ENCODE results near the gene PLCB3.

PLCB3 gene

DNA sequence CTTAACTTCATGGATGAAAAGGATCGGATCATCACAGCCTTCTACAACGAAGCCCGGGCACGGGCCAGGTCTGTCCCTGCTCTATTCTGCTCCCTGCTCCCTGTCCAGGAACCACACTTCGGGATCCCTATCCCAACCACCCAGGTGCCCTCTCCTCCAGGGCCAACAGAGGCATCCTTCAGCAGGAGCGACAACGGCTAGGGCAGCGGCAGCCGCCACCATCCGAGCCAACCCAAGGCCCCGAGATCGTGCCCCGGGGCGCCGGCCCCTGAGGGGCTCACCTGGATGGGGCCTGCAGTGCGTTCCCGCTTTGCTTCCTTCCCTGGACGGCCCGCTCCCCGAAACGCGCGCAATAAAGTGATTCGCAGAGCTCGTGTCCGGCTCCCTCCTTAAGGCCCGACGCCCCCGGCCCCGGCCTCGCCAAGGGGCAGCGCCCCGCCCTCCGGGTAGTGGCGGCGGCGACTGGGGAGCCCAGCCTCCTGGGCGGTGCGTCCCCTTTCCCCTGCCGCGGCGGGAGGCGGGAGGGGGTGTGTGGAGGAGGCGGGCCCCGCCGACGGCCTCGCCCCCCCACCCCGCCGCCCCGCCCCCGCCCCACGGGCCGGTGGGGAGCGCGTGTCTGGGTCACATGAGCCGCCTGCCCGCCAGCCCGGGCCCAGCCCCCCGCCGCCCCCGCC is 17.3 kb upstream of the PLCB3 start, which contains the start of gene VEGFB:
TSS of gene VEGFB (plus strand) at position 672 of the 674 bp plus-strand sequence. CDS start 250 bp downstream, outside the sequence.
- in situ Hi-C loops (cut with HindIII; ENCODE audit: low sequenced_read_pairs): no loop called here
- TF ChIP-seq, protein P1, sequence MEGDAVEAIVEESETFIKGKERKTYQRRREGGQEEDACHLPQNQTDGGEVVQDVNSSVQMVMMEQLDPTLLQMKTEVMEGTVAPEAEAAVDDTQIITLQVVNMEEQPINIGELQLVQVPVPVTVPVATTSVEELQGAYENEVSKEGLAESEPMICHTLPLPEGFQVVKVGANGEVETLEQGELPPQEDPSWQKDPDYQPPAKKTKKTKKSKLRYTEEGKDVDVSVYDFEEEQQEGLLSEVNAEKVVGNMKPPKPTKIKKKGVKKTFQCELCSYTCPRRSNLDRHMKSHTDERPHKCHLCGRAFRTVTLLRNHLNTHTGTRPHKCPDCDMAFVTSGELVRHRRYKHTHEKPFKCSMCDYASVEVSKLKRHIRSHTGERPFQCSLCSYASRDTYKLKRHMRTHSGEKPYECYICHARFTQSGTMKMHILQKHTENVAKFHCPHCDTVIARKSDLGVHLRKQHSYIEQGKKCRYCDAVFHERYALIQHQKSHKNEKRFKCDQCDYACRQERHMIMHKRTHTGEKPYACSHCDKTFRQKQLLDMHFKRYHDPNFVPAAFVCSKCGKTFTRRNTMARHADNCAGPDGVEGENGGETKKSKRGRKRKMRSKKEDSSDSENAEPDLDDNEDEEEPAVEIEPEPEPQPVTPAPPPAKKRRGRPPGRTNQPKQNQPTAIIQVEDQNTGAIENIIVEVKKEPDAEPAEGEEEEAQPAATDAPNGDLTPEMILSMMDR (IDR thresholded peaks at IDR 0.05; ENCODE audit: low read depth, low read length, missing control alignments): no peak

DNA sequence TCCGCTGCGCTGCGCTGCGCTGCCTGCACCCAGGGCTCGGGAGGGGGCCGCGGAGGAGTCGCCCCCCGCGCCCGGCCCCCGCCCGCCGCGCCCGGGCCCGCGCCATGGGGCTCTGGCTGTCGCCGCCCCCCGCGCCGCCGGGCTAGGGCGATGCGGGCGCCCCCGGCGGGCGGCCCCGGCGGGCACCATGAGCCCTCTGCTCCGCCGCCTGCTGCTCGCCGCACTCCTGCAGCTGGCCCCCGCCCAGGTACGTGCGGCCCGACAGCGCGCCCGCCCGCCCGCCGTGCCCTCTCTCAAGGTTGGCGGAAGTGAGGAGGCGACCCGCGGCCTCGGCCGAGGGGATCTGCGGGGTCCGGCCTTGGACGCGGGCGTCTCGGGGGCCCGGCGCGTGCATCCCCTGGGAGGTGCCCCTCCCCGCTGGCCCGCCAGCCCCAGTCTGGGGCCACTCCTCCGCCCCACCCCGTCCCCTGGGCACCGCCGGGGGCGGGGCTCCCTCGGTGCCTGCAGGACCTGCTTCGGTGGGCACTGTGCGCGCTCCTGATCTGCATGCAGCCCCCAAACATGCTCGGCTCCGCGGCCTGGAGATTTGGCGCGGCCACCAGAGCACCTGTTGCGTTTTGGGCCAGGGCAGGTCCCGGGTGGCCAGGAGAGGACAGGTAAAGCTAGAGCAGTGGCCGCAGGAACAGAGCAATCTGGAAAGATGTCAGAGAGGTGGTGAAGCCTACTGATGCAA is 16.5 kb upstream of the PLCB3 start:
- DNase-seq (ENCODE audit: low read depth): no peak
- H3K4me3 ChIP-seq (ENCODE audit: low read depth, low read length): peak overlapping the region; percentile 61
- TF ChIP-seq, protein P1 (IDR thresholded peaks at IDR 0.05; ENCODE audit: low read depth, low read length, missing control alignments): no peak
- in situ Hi-C loops (cut with HindIII; ENCODE audit: low sequenced_read_pairs): no loop called here

More for the DNA sequence above, 17.3 kb upstream of the PLCB3 start, which contains the start of gene VEGFB:
- H3K4me3 ChIP-seq (ENCODE audit: low read depth, low read length): peak within 1 kb of the TSS; percentile 61
- no peak for DNase-seq (ENCODE audit: low read depth)

DNA sequence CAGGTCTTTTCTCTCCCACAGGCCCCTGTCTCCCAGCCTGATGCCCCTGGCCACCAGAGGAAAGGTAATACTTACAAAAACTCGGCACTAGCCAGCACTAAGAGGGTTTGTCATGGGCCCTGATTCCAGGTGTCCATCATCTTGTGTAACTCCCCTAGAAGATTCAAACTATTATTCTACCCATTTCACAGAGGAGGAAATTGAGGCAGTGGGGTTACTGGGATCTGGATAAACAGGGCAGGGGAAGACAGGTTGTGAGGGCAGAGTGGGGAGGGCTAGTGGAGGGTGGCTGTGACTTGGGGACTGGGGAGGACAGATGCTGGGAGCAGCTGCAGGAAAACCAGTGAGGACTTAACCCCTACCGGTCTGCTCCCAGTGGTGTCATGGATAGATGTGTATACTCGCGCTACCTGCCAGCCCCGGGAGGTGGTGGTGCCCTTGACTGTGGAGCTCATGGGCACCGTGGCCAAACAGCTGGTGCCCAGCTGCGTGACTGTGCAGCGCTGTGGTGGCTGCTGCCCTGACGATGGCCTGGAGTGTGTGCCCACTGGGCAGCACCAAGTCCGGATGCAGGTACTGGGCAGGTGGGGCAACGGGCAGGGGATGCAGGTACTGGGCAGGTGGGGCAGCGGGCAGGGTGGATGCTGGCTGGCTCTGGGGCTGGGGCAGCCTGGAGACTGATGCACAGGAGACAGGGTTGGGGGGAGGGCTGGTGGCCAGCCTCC is 15.7 kb upstream of the PLCB3 start:
- TF ChIP-seq, protein P1 (IDR thresholded peaks at IDR 0.05; ENCODE audit: low read depth, low read length, missing control alignments): no peak
- in situ Hi-C loops (cut with HindIII; ENCODE audit: low sequenced_read_pairs): no loop called here
- no peak for DNase-seq (ENCODE audit: low read depth)
- H3K4me3 ChIP-seq (ENCODE audit: low read depth, low read length): peak overlapping the region; percentile 61

DNA sequence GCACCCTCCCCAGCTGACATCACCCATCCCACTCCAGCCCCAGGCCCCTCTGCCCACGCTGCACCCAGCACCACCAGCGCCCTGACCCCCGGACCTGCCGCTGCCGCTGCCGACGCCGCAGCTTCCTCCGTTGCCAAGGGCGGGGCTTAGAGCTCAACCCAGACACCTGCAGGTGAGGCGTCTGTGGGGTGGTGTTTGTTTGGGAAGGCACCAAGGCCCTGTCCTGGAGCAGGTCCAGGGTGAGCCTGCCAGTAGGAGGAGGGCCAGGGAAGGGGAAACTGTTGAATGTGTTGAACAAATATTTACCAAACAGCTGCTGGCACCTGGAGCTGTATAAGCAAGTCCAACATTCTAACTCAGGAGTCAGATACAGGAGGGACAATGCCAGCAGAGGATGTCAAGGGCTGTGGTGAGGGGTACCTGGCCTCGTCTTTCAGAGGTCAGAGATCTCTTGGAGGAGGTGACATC is 13.8 kb upstream of the PLCB3 start:
- in situ Hi-C loops (cut with HindIII; ENCODE audit: low sequenced_read_pairs): no loop called here
- no peak overlapping the region for H3K4me3 ChIP-seq (ENCODE audit: low read depth, low read length)
- TF ChIP-seq, protein P1 (IDR thresholded peaks at IDR 0.05; ENCODE audit: low read depth, low read length, missing control alignments): no peak
- DNase-seq (ENCODE audit: low read depth): no peak

DNA sequence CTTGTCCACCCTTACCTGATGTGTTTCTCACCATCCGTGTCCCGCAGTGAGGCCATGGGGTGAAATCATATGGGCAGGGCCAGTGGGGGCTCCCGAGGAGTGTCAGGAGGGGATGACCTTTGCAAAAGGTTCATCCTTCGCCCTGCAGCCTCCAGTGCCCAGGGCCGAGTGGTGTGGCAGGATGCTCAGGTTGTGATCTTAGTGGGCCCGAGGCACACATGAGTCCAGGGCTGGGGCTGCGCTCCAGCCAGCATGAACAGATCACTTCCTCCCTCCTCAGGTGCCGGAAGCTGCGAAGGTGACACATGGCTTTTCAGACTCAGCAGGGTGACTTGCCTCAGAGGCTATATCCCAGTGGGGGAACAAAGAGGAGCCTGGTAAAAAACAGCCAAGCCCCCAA is 13.3 kb upstream of the PLCB3 start:
- no peak for DNase-seq (ENCODE audit: low read depth)
- TF ChIP-seq, protein P1 (IDR thresholded peaks at IDR 0.05; ENCODE audit: low read depth, low read length, missing control alignments): no peak
- in situ Hi-C loops (cut with HindIII; ENCODE audit: low sequenced_read_pairs): no loop called here
- no peak overlapping the region for H3K4me3 ChIP-seq (ENCODE audit: low read depth, low read length)

DNA sequence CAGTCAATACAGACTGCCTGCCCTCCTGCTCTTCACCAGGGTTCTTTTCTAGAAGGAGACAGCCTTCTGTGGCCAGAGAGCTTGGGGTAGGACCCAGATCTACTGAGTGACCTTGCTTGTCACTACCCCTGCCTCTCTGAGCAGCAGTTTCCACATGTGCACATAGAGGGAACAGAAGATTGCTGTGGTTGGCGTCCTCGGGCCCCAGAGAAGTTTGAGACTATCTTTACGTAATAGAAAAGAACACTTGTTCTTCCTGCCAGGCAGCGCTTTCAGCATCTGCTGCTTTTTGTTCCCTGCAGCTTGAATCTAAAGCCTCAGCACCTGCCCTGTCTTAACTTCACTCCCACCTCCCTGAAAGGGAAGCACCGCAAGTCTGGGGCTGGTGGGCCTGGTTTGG is 12.3 kb upstream of the PLCB3 start:
- DNase-seq (ENCODE audit: low read depth): no peak
- in situ Hi-C loops (cut with HindIII; ENCODE audit: low sequenced_read_pairs): no loop called here
- H3K4me3 ChIP-seq (ENCODE audit: low read depth, low read length): no peak overlapping the region
- TF ChIP-seq, protein P1 (IDR thresholded peaks at IDR 0.05; ENCODE audit: low read depth, low read length, missing control alignments): no peak
